Thyroid gland (tissue), 4 donors: ENCODE results near the gene AZIN2.

Source experiments
- CTCF ChIP-seq, 6 experiments: fragments of 200-600 bp in 3 of 6; fragments of 450-650 bp in 3 of 6; sonication (generic) in 3 of 6; IDR thresholded peaks; one replicate each; pipeline ENCODE4 v1.5.1; 2016 to 2019; ENCODE audit warnings: antibody characterized with exemption in 6 of 6, mild to moderate bottlenecking in 2 of 6, inconsistent platforms in 1 of 6, moderate library complexity in 1 of 6
- POLR2A ChIP-seq, 2 donors: fragments of 450-650 bp; IDR thresholded peaks; one replicate each; pipeline ENCODE4 v1.6.1; 2017; ENCODE audit warnings: antibody characterized with exemption in 2 of 2, mild to moderate bottlenecking in 2 of 2, moderate library complexity in 1 of 2

GRCh38 chr1:33087677-33088076 lies 6.7 kb downstream of the AZIN2 start:
- TF ChIP-seq POLR2A (IDR thresholded peaks at IDR 0.05) (no peak), CTCF (IDR thresholded peaks at IDR 0.05) (no peak)
